K562 (cell line): ENCODE data around the gene FAM228A. TPM values are rescaled to one million over a fixed set of nuclear protein-coding genes. Genes with fewer than 3 reads are reported as not detected.

Source experiments
- ATAC-seq: fragments of 200-7000 bp; cut with Tn5 transposase; 3 replicates; pipeline ENCODE4 v1.9.1; 2020; ENCODE audit warnings: moderate library complexity
- BruUV-seq: library from RNA; stranded (reverse); fragments of 400-500 nt; replicated peaks from 2 replicates; lab custom pipeline; 2021; lab: Mats Ljungman, UMichigan
- CTCF ChIA-PET: fragments of 300-600 bp; formaldehyde crosslinking; extraction: SDS; loops from one replicate; lab custom pipeline; 2021; ENCODE audit warnings: low intra/inter-chr PET ratio; lab: Yijun Ruan, JAX
- POLR2A ChIA-PET: fragments of 300-600, 350-650 bp; sonication (Branson Sonifier 250); formaldehyde crosslinking; extraction: SDS; loops from one replicate; lab custom pipeline; 2021; ENCODE audit warnings: antibody characterized with exemption, inconsistent platforms; lab: Yijun Ruan, JAX
- DNase-seq, 4 experiments: peaks; one replicate each; pipeline versions ENCODE4 v3.0.0 to v3.0.0-alpha.2; 2011 to 2018; ENCODE audit warnings: low spot score in 3 of 4, mixed read lengths in 3 of 4; ENCODE audit errors: extremely low read depth in 1 of 4
- FAIRE-seq: peaks from 2 replicates; lab custom pipeline; 2011; peaks lifted over from hg19 to GRCh38; lab: Jason Lieb, UNC
- H2AFZ ChIP-seq: 2 replicates; pipeline ENCODE4 v1.6.0; 2011; ENCODE audit warnings: low read depth, low read length, control low read depth, inconsistent platforms
- H3K27ac ChIP-seq: fragments of 200-600 bp; 3 replicates; pipeline ENCODE4 v1.8.0; 2011; ENCODE audit warnings: low read depth, mild to moderate bottlenecking, control low read depth, inconsistent platforms, low read length, moderate library complexity, mixed read lengths; ENCODE audit errors: extremely low read depth
- H3K27me3 ChIP-seq, 2 experiments: fragments of 300-600 bp in 1 of 2; 2 replicates in 1 of 2; 3 replicates in 1 of 2; pipeline versions ENCODE4 v1.6.0 to v1.8.0; 2011; ENCODE audit warnings: inconsistent platforms in 2 of 2, low read length in 2 of 2, mild to moderate bottlenecking in 1 of 2, mixed read lengths in 1 of 2, moderate library complexity in 1 of 2; ENCODE audit not compliant: control insufficient read depth in 2 of 2, insufficient read depth in 2 of 2
- H3K36me3 ChIP-seq: fragments of 300-600 bp; 3 replicates; pipeline ENCODE4 v1.8.0; 2011; ENCODE audit warnings: mild to moderate bottlenecking, low read length, inconsistent platforms; ENCODE audit not compliant: control insufficient read depth, insufficient read depth
- H3K4me1 ChIP-seq, 2 experiments: fragments of 200-600 bp in 1 of 2; replicated peaks in 1 of 2; 2 replicates in 1 of 2; 3 replicates in 1 of 2; pipeline versions ENCODE4 v1.5.1 to v1.8.0; 2011; ENCODE audit warnings: inconsistent platforms in 2 of 2, low read length in 2 of 2, mild to moderate bottlenecking in 1 of 2, mixed read lengths in 1 of 2, moderate library complexity in 1 of 2; ENCODE audit not compliant: control insufficient read depth in 2 of 2, insufficient read depth in 2 of 2
- H3K4me2 ChIP-seq: 2 replicates; pipeline ENCODE4 v1.6.1; 2011; ENCODE audit warnings: low read length, control low read depth, inconsistent platforms, mixed read lengths; ENCODE audit not compliant: insufficient read depth
- H3K4me3 ChIP-seq: fragments of 200-600 bp; sonication (generic), shearing (Covaris generic); 2 replicates; pipeline ENCODE4 v1.5.1; 2016; ENCODE audit warnings: control low read depth, inconsistent platforms
- H3K79me2 ChIP-seq: fragments of 200-600 bp; 3 replicates; pipeline ENCODE4 v1.8.0; 2011; ENCODE audit warnings: low read length, inconsistent platforms; ENCODE audit not compliant: control insufficient read depth, insufficient read depth
- H3K9ac ChIP-seq, 2 experiments: 2 replicates each; pipeline versions ENCODE4 v1.6.0 to v1.6.1; 2011; ENCODE audit warnings: low read depth in 2 of 2, low read length in 2 of 2, control low read depth in 1 of 2, inconsistent platforms in 1 of 2, mild to moderate bottlenecking in 1 of 2, mixed read lengths in 1 of 2; ENCODE audit not compliant: insufficient read depth in 1 of 2
- H3K9me1 ChIP-seq: one replicate; pipeline ENCODE4 v1.6.0; 2011; ENCODE audit warnings: inconsistent platforms, mild to moderate bottlenecking, low read length, moderate library complexity; ENCODE audit not compliant: control insufficient read depth, insufficient read depth
- H3K9me3 ChIP-seq: replicated peaks from 2 replicates; pipeline ENCODE4 v1.5.1; 2011; ENCODE audit warnings: low read depth, low read length, inconsistent platforms; ENCODE audit not compliant: control insufficient read depth, insufficient read depth
- H4K20me1 ChIP-seq: replicated peaks from 2 replicates; pipeline ENCODE4 v1.6.1; 2011; ENCODE audit warnings: low read length, inconsistent platforms, mixed read lengths; ENCODE audit not compliant: control insufficient read depth, insufficient read depth
- CCAR2 ChIP-seq: fragments of 200-400 bp; formaldehyde crosslinking; IDR thresholded peaks from 2 replicates; pipeline ENCODE4 v1.6.1; 2017; ENCODE audit warnings: mild to moderate bottlenecking, low read depth, low read length
- KLF16 ChIP-seq: IDR thresholded peaks from 2 replicates; pipeline ENCODE4 v1.6.1; 2016; ENCODE audit warnings: antibody characterized with exemption
- SMC3 ChIP-seq: conservative IDR thresholded peaks from 2 replicates; pipeline ENCODE4 v1.6.1; 2011; ENCODE audit warnings: low read depth, low read length, improper control_type of control experiment; ENCODE audit not compliant: insufficient read depth
- SRSF3 ChIP-seq: fragments of 200-400 bp; formaldehyde crosslinking; IDR thresholded peaks from 2 replicates; pipeline ENCODE4 v1.6.1; 2016; ENCODE audit warnings: mild to moderate bottlenecking, low read length, moderate library complexity; ENCODE audit not compliant: insufficient read depth
- STAT5A ChIP-seq: IDR thresholded peaks from 2 replicates; pipeline ENCODE4 v1.6.1; 2012; ENCODE audit warnings: low read length, inconsistent platforms, borderline replicate concordance
- TAL1 ChIP-seq: fragments of 450-650 bp; IDR thresholded peaks from 2 replicates; pipeline ENCODE4 v1.6.1; 2016; ENCODE audit warnings: mild to moderate bottlenecking
- TFE3 ChIP-seq: fragments of 450-650 bp; formaldehyde crosslinking; IDR thresholded peaks from 2 replicates; pipeline ENCODE4 v1.4.0; 2020; ENCODE audit warnings: mild to moderate bottlenecking, mixed read lengths
- ZNF133 ChIP-seq: fragments of 250-450 bp; sonication (Bioruptor Pico); IDR thresholded peaks from 2 replicates; pipeline ENCODE4 v1.4.0; 2020; ENCODE audit warnings: mild to moderate bottlenecking
- ZSCAN29 ChIP-seq: fragments of 450-650 bp; IDR thresholded peaks from 2 replicates; pipeline ENCODE4 v1.6.1; 2017
- WGBS: fragments of 100-300 bp; shearing (Covaris generic); methylation state at CpG from one replicate; pipeline ENCODE4 v1.1.6; 2016; ENCODE audit warnings: low coverage, mixed read lengths; ENCODE audit not compliant: insufficient coverage; ENCODE audit errors: missing lambda C conversion rate; 5-methylcytosine and 5-hydroxymethylcytosine counted together
- in situ Hi-C: fragments of 300-500 bp; cut with MboI; formaldehyde crosslinking; loops from 4 replicates; pipeline ENCODE4 v1.15.0; 2018; ENCODE audit warnings: inconsistent platforms, mixed read lengths
- intact Hi-C: fragments of 100-400 bp; cut with micrococcal nuclease; formaldehyde crosslinking; loops from 2 replicates; pipeline ENCODE4 v1.14.2; 2022
- polyA plus RNA-seq, 8 experiments: library from polyadenylated mRNA; depleted of rRNA in 4 of 8; stranded (reverse) in 5 of 8; unstranded in 3 of 8; fragments of >200 nt; fragmentation: Nextera tagmentation in 2 of 8; fragmentation: Illumina TruSeq in 1 of 8; extraction: Ambion mirVana in 2 of 8; extraction: Trizol in 1 of 8; gene quantifications; 2 replicates each; pipeline versions ENCODE4 v1.2.1 to v1.2.3, GENCODE V29; 2011 to 2014; ENCODE audit warnings: inconsistent platforms in 1 of 8, missing spikeins in 1 of 8
- total RNA-seq, 7 experiments: library from RNA; depleted of rRNA in 6 of 7; stranded (reverse); fragments of >200 nt in 6 of 7; fragmentation: Illumina TruSeq in 2 of 7; extraction: Trizol in 2 of 7; gene quantifications; 2 replicates each; pipeline versions ENCODE4 v1.2.1 to v1.2.3, GENCODE V29; 2011 to 2021; ENCODE audit warnings: low replicate concordance in 1 of 7
- TF ChIP-seq, protein P1 (sequence below): sonication (generic); formaldehyde crosslinking; IDR thresholded peaks from 2 replicates; pipeline ENCODE4 v1.8.0; 2023; ENCODE audit warnings: missing genetic modification reagents, mild to moderate bottlenecking, borderline replicate concordance

The FAM228A gene
- total and polyA plus RNA-seq, 9 of the 15 experiments (the other 6 are each of a cell fraction or from before 2014, with no cell fraction given): not detected

- TF ChIP-seq, protein P1, sequence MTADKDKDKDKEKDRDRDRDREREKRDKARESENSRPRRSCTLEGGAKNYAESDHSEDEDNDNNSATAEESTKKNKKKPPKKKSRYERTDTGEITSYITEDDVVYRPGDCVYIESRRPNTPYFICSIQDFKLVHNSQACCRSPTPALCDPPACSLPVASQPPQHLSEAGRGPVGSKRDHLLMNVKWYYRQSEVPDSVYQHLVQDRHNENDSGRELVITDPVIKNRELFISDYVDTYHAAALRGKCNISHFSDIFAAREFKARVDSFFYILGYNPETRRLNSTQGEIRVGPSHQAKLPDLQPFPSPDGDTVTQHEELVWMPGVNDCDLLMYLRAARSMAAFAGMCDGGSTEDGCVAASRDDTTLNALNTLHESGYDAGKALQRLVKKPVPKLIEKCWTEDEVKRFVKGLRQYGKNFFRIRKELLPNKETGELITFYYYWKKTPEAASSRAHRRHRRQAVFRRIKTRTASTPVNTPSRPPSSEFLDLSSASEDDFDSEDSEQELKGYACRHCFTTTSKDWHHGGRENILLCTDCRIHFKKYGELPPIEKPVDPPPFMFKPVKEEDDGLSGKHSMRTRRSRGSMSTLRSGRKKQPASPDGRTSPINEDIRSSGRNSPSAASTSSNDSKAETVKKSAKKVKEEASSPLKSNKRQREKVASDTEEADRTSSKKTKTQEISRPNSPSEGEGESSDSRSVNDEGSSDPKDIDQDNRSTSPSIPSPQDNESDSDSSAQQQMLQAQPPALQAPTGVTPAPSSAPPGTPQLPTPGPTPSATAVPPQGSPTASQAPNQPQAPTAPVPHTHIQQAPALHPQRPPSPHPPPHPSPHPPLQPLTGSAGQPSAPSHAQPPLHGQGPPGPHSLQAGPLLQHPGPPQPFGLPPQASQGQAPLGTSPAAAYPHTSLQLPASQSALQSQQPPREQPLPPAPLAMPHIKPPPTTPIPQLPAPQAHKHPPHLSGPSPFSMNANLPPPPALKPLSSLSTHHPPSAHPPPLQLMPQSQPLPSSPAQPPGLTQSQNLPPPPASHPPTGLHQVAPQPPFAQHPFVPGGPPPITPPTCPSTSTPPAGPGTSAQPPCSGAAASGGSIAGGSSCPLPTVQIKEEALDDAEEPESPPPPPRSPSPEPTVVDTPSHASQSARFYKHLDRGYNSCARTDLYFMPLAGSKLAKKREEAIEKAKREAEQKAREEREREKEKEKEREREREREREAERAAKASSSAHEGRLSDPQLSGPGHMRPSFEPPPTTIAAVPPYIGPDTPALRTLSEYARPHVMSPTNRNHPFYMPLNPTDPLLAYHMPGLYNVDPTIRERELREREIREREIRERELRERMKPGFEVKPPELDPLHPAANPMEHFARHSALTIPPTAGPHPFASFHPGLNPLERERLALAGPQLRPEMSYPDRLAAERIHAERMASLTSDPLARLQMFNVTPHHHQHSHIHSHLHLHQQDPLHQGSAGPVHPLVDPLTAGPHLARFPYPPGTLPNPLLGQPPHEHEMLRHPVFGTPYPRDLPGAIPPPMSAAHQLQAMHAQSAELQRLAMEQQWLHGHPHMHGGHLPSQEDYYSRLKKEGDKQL (CRISPR knock-in tag): no peak
- TF ChIP-seq CCAR2: no peak
- TF ChIP-seq, all 486 proteins: peak for 0
Observed at GRCh38 chr2:24205131-24205530, 30.3 kb downstream of the FAM228A start (continued).

DNA sequence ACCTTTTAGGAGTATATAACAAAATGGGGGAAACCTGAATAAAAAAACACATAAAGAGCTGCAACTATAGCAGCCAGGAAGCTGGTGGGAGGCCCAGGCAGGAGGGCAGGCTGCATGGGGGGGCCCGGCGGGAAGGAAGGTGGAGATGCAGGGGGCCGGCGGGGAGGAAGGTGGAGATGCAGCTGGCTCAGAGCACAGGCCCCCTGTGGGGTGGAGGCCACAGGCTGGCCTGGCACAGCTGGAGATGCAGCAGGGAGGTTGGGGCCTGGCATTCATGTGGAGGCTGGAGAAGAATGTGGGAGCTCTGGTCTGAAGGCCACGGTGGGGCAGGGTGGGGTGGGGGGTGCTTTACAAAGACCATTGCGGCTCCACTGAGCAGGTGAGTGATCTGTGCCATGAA, 31.4 kb downstream of the FAM228A start:
- no peak overlapping the region for H3K4me2 ChIP-seq
- no peak overlapping the region for H3K27ac ChIP-seq
- in situ Hi-C loops (no loop called here), intact Hi-C loops (no loop called here)
- ChIA-PET POLR2A (interaction anchor here (0.6 to 1.1 kb wide), 4 partner anchors 12 to 102 kb away, joined by 3 to 4 read pairs (median 3); no protein-coding TSS in a partner anchor), CTCF (no interaction called here)
- H3K79me2 ChIP-seq: no peaks in the 10 kb centered on the region
- no peak overlapping the region for H3K9ac ChIP-seq
- BruUV-seq: no TSS peak
- no peak for FAIRE-seq
- H3K36me3 ChIP-seq: no peaks in the 10 kb centered on the region
- peaks cover 0 to 3% of the 10 kb centered on the region in 2 experiments; a peak in 1 of 5 replicates for H3K4me1 ChIP-seq
- H3K9me3 ChIP-seq: no peaks in the 10 kb centered on the region
- TF ChIP-seq ZSCAN29 (no peak), TFE3 (CRISPR knock-in tag) (no peak), ZNF133 (CRISPR knock-in tag) (no peak), SRSF3 (no peak), STAT5A (no peak), TAL1 (no peak), KLF16 (no peak), SMC3 (no peak)
- H3K9me1 ChIP-seq: no peaks in the 10 kb centered on the region
- 51% methylated on average over 5 of the region's 6 CpGs for WGBS
- no peak for DNase-seq
- ATAC-seq: no peak
- no peaks in the 10 kb centered on the region for H4K20me1 ChIP-seq
- H2AFZ ChIP-seq: no peak overlapping the region
- H3K4me3 ChIP-seq: no peak overlapping the region
- H3K27me3 ChIP-seq: peaks cover 0 to 5% of the 10 kb centered on the region in 2 experiments; a peak in 3 of 5 replicates
